Right renal cortex interstitium (tissue), 3 donors: ENCODE data around the gene REV1. TPM values are rescaled to one million over a fixed set of nuclear protein-coding genes. Genes with fewer than 3 reads are reported as not detected.
"Not testable (repeated sequence)": the region's sequence is repeated elsewhere in the genome, so short reads cannot be mapped to it uniquely, and the experiment has no call there.

Experiments
- DNase-seq, 3 donors: peaks; one replicate each; pipeline ENCODE4 v3.0.0-alpha.2; 2013; ENCODE audit warnings: low read depth in 3 of 3, low spot score in 2 of 3
- polyA plus RNA-seq, 3 donors: library from polyadenylated mRNA; unstranded; fragments of 120-200 nt; gene quantifications; one replicate each; pipeline ENCODE4 v1.2.1, GENCODE V29; 2013; ENCODE audit not compliant: insufficient read length in 3 of 3

REV1 gene
- polyA plus RNA-seq = 10 to 100 TPM; 48.5 to 57.5 (median 55.4) TPM

GRCh38 chr2:99489761-99490622, at the start of gene REV1:
TSS of gene REV1 (minus strand) at chr2:99490017. CDS start at chr2:99464975, 25,042 bp downstream.
- peak; percentile 79 to 90 (median 89) for DNase-seq

DNA sequence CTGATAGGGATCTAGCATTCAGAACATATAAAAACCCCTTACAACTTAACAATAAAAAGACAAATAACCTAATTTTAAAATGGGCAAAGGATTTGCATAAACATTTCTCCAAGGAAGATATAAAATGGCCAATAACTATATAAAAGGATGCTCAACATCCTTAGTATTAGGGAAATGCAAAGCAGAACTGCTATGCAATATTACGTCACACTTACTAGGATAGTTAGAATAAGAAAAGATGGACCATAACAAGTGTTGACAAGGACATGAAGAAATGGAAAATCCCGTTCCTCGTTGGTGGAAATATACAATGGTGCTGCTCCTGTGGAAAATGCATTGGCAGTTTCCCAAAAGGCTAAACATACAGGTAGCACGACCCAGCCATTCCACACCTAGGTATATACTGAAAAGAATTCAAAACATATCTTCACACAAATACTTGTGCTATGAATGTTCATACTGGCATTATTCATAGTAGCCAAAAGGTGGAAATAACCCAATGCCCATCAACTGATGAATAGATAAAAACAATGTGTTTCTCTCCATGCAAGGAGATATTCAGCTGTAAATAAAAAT, 48.2 kb upstream of the REV1 start:
- no peak for DNase-seq

GRCh38 chr2:99524056-99524455, 34.2 kb upstream of the REV1 start:
- DNase-seq = no peak

DNA sequence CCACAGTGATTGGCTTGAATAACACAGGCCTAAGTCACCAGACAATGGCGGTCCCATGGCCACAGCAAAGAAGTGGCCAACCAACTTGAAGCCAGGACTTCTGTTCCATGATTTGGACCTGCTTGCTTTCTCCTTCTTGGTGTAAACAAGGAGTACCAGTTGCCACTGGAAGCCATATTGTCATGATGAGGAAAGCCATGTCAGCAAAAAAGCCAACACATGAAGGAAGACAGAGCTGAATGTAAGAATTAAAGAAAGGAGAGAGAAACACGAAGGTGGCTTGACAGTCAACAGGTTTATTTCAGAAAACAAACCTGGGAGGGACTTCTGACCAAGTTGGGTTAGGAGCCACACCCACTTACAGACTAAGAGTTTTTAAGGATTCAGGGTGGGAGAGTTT, 32.3 kb upstream of the REV1 start:
- no peak for DNase-seq

DNA sequence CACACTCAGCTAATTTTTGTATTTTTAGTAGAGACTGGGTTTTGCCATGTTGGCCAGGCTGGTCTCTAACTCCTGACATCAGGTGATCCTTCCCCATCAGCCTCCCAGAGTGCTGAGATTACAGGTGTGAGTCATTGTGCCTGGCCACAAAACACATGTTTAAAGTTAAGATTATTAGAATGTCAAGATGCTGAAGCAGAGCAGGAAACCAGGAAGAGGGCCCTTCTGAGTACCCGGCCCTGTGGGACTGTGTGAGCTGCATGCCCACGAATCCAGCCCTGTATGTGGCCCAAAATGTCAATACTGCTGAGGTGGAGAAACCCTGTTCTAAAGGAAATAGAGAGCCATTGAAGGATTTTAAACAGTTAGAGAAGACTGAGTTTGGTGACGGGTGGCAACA, 31.0 kb upstream of the REV1 start:
- DNase-seq = no peak

DNA sequence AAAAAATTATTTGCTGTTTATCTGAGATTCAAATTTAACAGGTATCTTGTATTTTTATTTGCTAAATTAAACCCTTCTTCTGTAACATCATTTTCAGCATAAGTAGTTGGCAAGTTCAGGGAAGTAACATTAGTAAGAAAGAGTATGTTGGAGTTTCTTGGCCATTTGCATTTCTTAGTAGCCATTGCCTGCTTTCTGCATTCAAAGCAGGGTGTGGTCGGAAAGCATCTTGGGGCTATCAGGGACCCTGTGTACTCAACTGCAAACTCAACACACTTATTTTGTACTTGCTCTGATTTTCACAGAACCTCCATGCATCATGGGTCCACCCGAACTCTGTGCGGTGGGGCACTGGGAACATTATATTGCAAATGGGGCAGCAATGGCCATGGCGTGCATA, 30.4 kb upstream of the REV1 start:
- no peak for DNase-seq

DNA sequence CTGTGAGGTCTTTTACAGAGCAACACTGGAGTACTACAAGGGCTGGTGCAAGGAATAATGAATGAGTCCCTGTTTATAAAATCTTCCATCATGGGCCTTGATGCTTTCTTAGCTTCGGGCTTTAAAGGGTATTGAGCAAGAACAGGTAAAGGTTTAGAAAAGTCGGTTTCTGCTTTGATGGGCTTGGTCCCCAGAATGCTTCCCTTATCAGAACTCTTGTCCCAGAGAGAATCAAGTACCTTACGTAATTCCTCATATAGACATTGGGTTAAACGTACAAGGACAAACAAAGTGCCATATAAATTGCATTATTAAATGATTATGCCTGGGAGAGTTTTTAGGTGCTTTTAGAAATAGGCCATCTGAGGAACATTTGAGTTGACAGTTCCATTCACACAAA, 24.5 kb upstream of the REV1 start:
- no peak for DNase-seq

DNA sequence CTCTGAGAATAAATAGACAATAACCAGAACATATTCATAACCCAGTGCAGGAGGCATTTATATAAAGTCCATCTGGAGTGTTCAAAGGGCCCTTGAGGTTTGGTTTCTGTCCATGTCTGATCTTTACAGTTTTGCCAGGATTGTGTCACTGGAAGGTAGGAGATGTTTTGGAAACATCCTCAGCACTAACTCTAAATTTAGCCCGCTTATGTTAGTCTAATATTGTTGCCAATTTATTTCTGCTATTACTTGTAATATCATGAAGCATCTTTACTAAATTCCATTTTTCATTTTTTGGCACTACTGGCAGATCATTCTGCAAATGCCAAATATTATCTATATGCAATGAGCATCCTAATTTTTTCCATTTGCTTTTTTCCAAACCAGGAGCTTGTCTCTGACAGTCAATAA, 22.4 kb upstream of the REV1 start:
- DNase-seq = no peak

GRCh38 chr2:99509387-99509786, 19.6 kb upstream of the REV1 start:
- no peak for DNase-seq

GRCh38 chr2:99507937-99508818, 18.4 kb upstream of the REV1 start:
- DNase-seq = no peak

- DNase-seq = no peak
These were observed 15.2 kb upstream of the REV1 start for GRCh38 chr2:99504844-99505584.

DNA sequence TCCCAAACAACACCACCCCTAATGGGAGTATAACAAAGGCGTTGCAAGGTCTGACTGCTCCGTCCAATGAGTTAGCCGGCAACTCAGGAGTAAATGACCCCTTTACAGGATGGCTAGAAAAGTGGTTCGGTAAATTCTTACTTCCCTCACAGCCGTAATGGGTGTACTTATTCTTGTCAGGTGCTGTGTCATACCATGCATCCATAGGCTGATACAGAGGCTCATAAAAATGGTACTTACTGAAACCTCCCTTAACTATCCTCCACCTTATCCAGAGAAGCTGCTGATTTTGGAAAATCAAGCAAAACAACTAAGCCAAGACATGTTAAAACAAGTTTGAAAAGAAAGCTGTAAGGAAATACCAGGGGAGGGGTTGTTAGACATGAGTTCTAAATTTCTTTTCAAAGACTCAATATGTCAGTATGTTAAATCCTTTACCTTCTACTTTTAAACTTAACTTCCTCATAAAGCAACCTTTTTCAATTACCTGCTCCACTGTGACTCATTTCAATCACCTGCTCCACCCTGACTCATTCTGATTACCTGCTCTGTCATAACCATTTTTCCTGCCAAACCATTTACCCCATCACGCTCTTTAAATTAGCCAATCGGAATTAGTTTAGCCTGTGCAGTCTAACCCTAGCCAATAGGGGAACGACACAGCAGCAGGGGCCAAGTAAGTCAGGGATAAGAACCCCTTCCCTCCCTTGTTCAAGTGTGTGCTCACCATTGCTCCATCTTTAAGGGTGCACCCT, 14.0 kb upstream of the REV1 start:
- DNase-seq = not testable (repeated sequence)

DNA sequence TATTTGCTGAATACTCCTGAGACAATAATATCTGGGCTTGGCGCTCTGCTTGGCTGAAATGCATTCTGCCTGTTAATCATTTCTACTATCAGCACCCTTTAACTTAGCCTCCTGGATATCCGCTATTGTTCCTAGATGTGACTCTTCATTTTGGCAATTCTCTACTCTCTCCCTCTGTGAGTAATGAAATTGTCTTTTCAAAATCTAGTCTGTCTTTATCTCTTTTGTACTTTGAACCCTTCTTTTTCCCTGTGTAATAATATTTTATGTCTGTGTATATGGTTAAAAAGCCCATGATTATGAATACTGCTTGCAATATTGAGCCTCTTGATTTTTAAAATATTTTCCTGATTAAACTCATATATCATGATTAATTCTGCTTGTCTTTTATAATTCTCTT, 6.2 kb upstream of the REV1 start:
- DNase-seq = no peak

- no peak for DNase-seq
These were observed 5.5 kb upstream of the REV1 start for GRCh38 chr2:99495115-99495860.

- no peak for DNase-seq
These were observed 2.9 kb upstream of the REV1 start for GRCh38 chr2:99492721-99493120.

DNA sequence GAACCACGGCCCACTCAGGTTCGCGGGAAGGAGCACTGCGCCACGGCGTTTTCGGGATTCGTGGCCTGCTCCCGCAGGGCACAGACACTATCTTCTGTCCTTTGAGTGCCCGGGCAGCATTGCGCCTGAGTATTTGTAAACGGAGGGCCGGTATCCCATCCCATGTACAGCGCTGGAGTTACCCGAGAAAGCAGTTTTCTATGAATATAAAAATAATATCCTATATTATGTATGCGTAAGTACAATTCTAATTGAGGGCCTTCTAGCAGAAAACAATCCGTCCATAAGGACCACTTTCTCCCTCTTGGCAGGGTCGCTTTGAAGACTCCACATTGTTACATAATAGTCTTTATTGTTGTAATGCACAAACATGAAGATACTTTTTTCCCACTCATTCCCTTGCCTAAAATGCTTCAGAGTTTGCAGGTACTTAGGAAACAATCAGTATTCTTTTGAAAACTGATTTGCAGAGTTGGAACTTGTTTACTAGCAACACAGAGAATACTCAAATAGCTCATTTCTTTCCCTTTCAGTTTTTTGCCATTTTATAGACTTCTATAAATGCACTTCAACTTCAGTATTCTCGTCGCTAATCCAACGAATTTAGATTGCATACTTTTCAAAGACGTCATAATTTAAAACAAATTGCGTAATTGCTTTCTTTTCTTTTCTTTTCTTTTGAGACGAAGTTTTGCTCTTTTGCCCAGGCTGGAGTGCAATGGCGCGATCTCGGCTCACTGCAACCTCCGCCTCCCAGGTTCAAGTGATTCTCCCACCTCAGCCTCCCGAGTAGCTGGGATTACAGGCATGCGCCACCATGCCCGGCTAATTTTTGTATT, 1.0 kb upstream of the REV1 start:
- DNase-seq = no peak

DNA sequence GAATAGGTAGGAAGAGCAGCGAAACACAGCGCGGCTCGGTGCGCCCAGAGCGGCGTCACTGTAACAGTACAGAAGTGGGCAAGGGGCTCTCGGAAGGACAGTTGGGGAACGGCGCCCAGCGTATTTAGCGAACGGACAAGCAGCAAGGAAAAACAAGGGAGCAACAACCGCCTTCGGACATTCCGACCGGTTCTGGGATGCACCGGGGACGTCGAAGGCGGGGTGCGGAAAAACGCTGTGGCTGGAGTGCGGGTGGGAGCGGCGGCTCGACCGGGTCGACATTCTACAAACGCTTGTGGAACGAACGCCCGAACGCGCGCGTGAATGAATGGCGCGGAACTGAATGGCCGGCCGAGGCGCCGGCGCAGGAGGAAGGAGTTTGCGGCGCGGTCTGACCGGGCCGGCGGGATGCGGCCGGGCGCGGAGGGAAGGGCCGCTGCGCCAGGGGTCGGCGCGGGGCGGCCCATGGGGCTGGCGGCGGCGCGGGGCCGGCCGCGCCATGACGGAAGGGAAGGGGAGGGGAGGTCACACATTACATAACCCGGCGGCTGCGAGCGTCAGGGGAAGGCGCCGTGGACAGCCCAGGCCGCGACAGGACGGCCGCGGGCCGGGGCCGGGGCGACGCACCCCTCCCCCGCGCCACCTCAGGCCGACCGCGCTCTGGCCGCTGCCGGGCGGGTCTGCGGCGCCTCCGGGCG, 605 bp downstream of the REV1 start:
- peak in 2 of 3 donors; percentile 19 for DNase-seq
